AG04450 (cell line): ENCODE results near the gene GAS1. TPM values are rescaled to one million over a fixed set of nuclear protein-coding genes. Genes with fewer than 3 reads are reported as not detected.

Experiments used
- CTCF ChIA-PET: fragments of 300-600, 350-600 bp; formaldehyde crosslinking; extraction: SDS; loops from one replicate; lab custom pipeline; 2022; ENCODE audit warnings: antibody characterized with exemption, inconsistent platforms; lab: Charles Lee
- POLR2A ChIA-PET: fragments of 350-600 bp; formaldehyde crosslinking; extraction: SDS; loops from one replicate; lab custom pipeline; 2021; ENCODE audit warnings: antibody characterized with exemption, inconsistent platforms; lab: Yijun Ruan, JAX
- DNase-seq: peaks from one replicate; pipeline ENCODE4 v3.0.0-alpha.2; 2011; ENCODE audit warnings: low read depth, low spot score
- H3K27ac ChIP-seq: one replicate; pipeline ENCODE4 v1.5.1; 2012; ENCODE audit warnings: low read depth, low read length, control low read depth
- H3K27me3 ChIP-seq: one replicate; pipeline ENCODE4 v1.6.0; 2012; ENCODE audit warnings: low read length; ENCODE audit not compliant: control insufficient read depth, insufficient read depth
- H3K4me3 ChIP-seq: 2 replicates; pipeline ENCODE4 v1.5.1; 2011; ENCODE audit warnings: mild to moderate bottlenecking, low read depth, low read length, control low read depth
- H3K9me3 ChIP-seq: 2 replicates; pipeline ENCODE4 v1.5.1; 2012; ENCODE audit warnings: low read length; ENCODE audit not compliant: control insufficient read depth, insufficient read depth
- CTCF ChIP-seq: IDR thresholded peaks from 2 replicates; pipeline ENCODE4 v1.5.1; 2011; ENCODE audit warnings: low read depth, low read length, control low read depth, inconsistent platforms
- polyA plus RNA-seq: library from polyadenylated mRNA; depleted of rRNA; stranded (reverse); fragments of >200 nt; gene quantifications from 2 replicates; pipeline ENCODE4 v1.2.3, GENCODE V29; 2011

GAS1 gene
- polyA plus RNA-seq, 1 experiment = 7.6 TPM

GRCh38 chr9:86966852-86967511 is 19.7 kb upstream of the GAS1 start:
- POLR2A ChIA-PET = interaction anchor here (0.7 kb wide), 1 partner anchor 60 kb away, joined by 3 read pairs; no protein-coding TSS in a partner anchor
- H3K9me3 ChIP-seq = no peaks in the 10 kb centered on the region
- H3K27me3 ChIP-seq = no peaks in the 10 kb centered on the region
- H3K27ac ChIP-seq = no peak overlapping the region
- no peak for DNase-seq
- CTCF ChIA-PET = no interaction called here
- H3K4me3 ChIP-seq = no peak overlapping the region
- no peak for TF ChIP-seq CTCF

- ChIA-PET POLR2A (interaction anchor here (0.7 kb wide), 1 partner anchor 58 kb away, joined by 3 read pairs; no protein-coding TSS in a partner anchor), CTCF (no interaction called here)
- Histone ChIP-seq H3K4me3 (no peak overlapping the region), H3K27me3 (no peaks in the 10 kb centered on the region), H3K9me3 (no peaks in the 10 kb centered on the region), H3K27ac (no peak overlapping the region)
- DNase-seq = no peak
- no peak for TF ChIP-seq CTCF
Measured at GRCh38 chr9:86965636-86966395, 18.5 kb upstream of the GAS1 start.

GRCh38 chr9:86962692-86963091 is 15.4 kb upstream of the GAS1 start:
- no peak for DNase-seq
- Histone ChIP-seq H3K27ac (no peak overlapping the region), H3K9me3 (no peaks in the 10 kb centered on the region), H3K4me3 (no peak overlapping the region), H3K27me3 (peaks cover 4% of the 10 kb centered on the region)
- ChIA-PET CTCF (interaction anchor here (1.0 kb wide), 1 partner anchor 14 kb away, joined by 3 read pairs; no protein-coding TSS in a partner anchor), POLR2A (no interaction called here)
- no peak for TF ChIP-seq CTCF

- H3K27me3 ChIP-seq = peaks cover 4% of the 10 kb centered on the region
- H3K4me3 ChIP-seq = no peak overlapping the region
- DNase-seq = no peak
- no peak for TF ChIP-seq CTCF
- ChIA-PET CTCF (interaction anchor here (0.7 kb wide), 1 partner anchor 365 kb away, joined by 3 read pairs; no protein-coding TSS in a partner anchor), POLR2A (interaction anchor here (0.6 kb wide), 1 partner anchor 36 kb away, joined by 4 read pairs; no protein-coding TSS in a partner anchor)
- no peak overlapping the region for H3K27ac ChIP-seq
- H3K9me3 ChIP-seq = no peaks in the 10 kb centered on the region
Measured at GRCh38 chr9:86960938-86961337, 13.6 kb upstream of the GAS1 start.

GRCh38 chr9:86958203-86958602 is 10.9 kb upstream of the GAS1 start:
- H3K27ac ChIP-seq = no peak overlapping the region
- no peak for DNase-seq
- no peaks in the 10 kb centered on the region for H3K9me3 ChIP-seq
- CTCF ChIA-PET = interaction anchor here (1.9 kb wide), 1 partner anchor 10 kb away, joined by 8 read pairs; no protein-coding TSS in a partner anchor
- POLR2A ChIA-PET = no interaction called here
- H3K4me3 ChIP-seq = no peak overlapping the region
- TF ChIP-seq CTCF = no peak
- H3K27me3 ChIP-seq = peaks cover 4% of the 10 kb centered on the region
